UCSD-AML1 (cell line): Measurements from ENCODE around the gene ADGRV1.

Experiments used
- DNase-seq: peaks from one replicate; lab custom pipeline; 2025; ENCODE audit not compliant: unreplicated experiment; lab: John Stamatoyannopoulos, UW

The ADGRV1 gene

DNA sequence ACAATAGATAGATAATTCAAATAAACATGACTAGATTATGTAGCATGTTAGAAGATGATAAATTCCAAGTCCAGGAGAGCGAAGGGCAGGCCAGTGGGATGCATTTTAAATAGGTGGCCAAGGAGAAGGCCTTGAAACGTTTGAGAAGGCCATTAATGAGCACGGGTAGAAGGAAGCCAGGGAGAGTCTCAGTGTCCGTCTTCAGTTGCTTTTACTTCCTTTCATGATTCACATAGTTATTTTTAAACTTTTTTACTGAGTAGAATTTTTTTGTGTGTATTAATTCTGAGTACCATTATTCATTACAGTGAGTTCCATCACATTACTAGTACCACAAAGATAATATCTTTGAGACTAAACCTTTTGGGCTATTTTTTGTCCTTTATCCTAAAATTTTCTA is 565.3 kb downstream of the ADGRV1 start:
- no peak for DNase-seq

DNA sequence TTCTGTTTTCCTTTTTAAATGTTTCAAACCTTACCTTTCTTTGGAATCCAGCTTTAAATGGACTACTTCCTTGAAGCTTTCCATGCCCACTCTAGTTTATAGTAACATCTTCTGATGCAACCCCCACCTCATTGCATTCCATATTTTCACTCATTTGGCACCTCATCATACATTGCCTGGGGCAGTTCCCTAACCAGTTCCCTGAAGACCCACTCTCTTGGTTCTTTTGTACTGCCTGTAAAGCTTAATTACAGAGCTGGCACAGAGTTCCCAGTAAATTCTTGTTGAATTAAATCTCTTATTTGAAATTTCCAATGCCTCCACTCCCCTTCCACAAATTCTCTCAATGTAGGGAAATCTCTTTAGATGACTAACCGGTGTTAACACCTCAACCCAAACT is 567.3 kb downstream of the ADGRV1 start:
- no peak for DNase-seq

DNA sequence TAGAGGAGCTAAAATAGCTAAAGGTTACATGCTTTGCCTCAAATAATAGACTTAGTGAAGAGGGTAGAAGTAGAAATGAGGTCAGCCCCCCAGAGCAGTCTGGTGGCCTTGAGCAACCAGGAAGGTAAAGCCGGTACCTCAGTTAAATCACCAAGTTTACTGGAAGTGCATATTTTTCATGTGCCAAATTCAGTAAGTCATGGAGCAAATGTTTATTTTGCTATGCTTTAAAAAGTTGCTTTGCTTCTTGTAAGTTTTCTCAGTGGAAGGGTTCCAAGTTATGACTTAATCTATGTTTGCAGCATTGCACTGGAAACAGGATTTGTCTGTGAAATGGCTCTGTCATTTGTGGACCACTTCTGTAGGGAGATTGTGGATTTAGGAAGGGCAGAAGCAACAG is 567.9 kb downstream of the ADGRV1 start:
- no peak for DNase-seq

DNA sequence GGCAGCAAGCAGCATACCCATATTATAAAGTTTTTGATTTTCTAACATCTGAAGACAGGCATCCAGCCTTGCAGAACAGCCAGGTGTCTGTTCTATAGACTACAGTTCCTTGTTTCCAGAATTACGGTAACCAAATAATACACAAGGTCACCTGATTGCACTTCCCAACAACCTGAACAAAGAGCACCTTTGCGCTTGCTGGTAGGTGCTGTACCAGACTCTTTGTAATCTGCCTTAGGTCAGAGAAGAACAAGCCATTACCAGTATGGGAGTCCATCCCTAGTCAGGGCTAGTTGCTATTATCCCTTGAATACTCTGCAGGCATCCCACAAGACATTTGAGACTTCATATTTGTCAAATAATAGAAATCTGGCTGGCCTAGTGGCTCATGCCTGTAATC is 568.3 kb downstream of the ADGRV1 start:
- no peak for DNase-seq

DNA sequence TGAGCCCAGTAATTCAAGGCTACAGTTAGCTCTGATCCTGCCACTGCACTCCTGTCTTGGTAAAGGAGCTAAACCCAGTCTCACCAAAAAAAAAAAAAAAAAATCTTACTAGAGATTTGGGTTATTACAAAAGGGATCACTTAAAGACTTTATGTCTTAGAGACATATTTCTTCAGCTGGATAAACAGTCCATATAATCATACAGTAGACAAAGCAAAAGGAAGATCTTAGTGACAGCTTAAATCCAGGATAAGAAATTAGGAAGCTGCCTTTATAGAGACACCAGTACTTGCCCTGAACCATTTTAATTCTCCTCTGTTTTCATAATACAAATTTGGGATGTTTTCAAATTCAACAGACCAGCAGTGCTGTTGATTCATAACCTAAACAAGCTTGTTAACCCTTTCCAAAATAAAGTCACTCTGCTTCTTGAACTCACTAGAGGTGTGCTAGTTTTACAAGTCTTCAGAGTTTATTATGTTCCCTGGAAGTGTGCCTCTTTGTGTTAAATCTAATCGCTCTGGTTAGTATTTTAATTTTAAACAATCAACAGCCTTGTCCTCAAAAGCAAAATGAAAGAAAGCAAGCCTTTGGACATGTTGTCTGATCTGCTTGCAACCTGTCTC is 569.0 kb downstream of the ADGRV1 start:
- DNase-seq: no peak

DNA sequence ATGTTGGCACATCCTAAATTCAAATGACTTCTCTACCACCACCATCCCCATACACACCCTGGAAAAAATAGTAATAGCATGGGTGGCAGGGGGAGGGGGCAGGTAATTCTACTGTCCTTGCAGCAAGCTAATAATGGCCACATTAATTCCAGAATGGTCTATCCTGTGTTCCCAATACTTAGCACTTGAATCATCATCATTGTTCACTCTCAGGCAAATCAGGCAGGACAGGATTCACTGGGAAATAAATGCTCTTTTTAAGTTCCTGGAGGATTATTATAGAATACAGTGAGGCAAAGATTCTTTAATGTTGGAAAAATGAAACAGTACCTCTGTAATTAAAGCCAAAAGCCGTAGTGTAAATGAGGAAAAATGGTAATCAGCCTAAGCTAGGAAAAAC is 570.0 kb downstream of the ADGRV1 start:
- DNase-seq: no peak

DNA sequence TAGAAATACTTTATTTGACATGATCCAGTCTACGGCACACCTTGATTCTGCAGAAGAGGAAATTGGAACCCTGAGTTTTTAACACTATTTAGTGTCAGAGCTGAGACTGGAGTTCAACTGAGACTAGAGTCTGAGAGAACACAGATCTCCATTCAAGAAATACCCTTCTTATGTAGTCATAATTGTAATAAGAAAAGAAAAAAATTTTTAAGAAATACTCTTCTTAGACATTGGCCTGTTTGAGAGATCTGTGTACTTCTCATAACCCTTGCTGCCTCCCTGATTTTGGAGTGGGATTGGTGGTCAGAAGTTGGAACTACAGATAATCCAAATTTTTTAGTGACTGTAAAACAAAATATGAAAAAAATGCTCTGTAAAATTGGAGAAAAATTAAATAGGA is 571.2 kb downstream of the ADGRV1 start:
- no peak for DNase-seq

DNA sequence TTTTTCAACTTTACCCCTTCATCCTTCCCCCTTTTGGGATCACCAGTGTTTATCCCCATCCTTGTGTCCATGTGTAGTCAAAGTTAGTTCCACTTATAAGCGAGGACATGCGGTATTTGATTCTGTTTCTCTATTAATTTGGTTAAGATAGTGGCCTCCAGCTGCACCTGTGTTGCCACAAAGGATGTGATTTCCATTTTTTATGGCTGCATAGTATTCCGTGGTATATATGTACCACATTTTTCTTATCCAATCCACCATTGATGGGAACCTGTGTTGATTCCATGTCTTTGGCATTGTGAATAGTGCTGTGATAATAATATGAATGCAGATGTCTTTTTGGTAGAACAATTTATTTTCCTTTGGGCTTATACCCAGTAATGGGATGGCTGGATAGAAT is 572.2 kb downstream of the ADGRV1 start:
- DNase-seq: no peak

DNA sequence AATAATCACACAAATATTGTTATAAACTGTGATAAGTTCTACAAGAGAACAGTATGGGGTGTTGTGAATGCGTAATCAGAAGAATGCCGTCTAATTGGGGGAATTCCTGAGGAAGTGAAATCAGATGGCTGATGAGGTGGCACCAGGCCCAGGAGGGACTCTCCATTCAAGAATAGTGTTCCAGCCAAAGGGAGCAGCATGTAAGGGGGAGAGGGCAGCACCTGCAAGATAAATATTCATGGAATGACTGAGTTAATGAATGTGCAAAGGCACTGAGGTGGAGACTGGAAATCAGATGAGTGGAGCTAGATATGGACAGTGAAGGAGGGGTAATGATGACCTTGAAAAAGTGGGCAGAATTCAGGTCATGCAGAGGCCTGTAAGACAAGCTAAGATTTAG is 574.0 kb downstream of the ADGRV1 start:
- DNase-seq: no peak

DNA sequence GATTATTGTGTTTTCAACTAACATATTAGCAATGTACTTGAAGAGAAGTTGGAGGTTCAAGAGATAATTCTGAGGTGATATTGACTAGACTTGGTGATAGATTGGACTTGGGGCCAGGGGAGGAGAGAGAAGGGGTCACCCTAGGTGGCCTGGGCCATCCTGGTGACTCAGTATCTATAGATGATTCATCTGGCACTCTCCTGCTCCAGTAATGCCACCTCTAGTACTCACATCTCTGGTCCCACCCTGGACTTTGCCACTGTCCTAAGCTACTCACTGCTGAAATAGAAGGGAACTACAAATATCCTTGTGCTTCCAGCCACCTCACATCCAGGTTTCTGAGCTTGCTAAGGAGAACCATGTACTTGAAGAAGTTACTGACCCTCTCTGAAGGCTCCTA is 574.6 kb downstream of the ADGRV1 start:
- DNase-seq: no peak

DNA sequence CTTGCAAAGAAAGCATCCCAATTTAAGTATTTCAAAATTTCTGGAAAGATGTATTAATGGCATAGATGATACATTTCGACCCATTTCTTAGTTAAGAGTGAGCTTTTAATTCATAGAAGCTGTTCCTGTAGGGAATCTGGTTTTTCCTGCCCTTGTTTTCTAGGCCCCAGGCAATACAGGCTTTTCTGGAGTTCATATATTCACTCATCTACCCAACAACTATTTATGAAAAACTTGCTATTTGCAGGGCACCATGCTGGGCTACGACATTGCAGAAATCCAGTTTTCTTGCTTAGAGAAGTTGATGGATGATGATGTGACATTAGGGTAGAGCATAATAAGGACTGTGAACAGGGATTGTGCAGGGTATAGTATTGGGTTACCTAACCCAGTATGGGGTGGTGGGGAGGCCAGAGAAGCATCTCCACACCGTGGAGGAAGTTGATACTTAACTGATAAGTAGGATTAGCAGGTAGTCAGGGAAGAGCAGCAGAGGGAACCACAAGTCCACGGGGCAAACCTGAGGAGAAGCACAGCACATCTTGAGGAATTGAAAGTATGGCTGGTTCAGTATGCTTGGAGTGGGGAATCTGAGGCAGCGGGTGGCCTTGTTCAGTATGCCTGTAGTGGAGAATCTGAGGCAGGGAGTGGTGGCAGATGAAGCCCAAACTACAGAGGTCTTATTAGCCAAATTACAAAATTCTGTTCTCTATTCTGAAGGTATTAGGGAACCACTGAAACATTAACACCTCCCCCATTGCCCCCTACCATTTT is 577.1 kb downstream of the ADGRV1 start:
- DNase-seq: no peak

DNA sequence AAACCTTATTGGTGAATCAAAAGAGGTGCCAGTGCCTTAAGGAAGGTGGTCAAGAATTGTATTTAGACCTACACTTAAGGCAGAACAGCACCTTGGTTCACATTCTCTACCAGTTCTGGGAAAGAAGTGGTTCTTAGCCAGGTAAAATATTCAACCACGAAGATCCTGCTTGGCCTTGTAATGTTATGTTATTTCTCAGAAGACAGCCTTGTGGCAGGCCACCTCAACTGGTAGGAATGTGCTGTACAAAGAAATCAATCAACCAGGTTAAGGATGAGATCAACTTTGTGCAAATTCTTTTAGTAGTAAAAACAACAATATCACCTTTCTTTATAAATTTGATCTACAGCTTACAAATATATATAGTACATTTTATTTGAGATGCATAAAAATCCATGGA is 577.7 kb downstream of the ADGRV1 start:
- DNase-seq: no peak

DNA sequence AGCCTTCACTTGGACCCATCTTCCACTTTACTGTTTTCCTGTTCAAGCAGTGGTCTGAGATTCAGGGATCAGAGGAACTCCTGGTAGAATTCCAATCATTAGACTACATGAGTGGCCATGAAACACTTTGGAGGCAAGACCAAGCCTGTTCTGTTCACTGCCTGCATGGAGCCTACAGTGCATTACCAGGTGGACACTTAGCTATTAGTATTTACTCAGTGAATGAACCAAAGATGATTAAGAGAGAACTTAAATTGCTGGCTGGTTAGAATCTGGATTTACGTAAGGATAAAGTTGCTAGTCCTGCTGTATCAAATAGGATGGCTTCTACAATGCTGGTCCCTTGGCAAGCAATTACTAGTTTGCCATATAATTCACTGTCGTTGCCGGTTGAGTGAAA is 579.0 kb downstream of the ADGRV1 start:
- no peak for DNase-seq

DNA sequence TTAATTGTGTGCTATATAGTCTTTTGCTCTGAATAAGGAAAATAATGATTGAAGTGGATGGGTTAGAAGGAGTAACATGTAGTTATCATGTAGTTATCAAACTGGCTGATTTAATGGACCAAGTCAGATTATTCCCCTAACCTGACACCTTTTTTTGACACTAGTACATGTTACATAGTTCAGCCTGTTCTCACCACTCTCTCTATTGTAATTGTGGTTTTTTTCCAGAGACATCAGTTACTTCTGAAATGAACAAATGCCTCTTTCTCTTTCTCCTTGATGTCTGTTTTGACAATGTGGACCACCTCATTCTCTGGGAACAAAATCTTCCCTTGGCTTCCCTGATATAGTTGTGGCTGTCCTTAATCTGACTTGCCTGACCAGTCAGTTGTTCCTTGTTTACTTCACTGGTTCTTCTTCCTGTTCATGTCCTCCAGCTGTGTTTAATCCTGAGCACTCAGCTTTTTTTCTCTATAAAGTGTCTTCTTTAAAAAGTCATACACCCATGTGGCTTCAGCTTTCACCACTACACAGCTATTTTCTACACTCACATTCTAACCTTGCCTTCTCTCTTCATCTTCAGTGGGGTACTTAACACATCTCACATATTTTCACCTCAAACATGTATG is 581.1 kb downstream of the ADGRV1 start:
- no peak for DNase-seq

DNA sequence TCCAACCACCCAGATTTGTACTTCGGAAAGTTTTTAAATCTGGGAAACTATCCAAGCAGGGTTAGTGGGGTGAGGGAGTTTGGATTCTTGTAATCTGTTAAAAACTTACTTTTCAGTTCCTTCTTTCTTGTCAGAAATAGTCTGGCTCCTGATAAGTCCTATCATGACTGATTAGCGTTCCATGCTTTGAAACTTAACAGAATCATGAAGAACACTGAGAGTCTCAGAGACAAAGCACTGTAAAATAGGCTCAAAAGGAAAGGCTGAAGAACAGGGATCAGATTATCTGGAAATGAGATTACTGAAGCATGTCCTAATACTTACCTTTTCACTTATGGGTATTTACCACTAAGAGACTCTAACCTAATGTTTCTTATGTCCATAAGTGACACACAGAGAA is 582.1 kb downstream of the ADGRV1 start:
- no peak for DNase-seq

DNA sequence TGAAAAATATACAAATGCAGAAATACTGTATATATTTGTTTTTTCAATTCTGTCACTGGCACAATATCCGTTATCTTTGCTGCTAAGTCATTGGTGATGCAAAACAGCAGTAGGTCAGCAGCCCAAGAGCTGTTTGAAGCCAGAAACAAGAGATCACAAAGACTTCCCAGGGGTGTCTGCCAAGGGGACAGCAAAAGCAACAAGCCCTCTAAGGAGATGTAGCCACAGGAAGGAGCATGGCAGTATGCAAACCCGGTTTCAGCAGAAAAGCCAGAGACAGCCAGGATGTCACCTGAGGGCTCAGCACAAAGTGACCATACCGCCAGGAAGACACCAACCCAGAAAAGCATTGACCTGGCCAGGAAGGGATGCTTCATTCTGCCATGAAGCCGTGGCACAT is 583.0 kb downstream of the ADGRV1 start:
- DNase-seq: no peak

DNA sequence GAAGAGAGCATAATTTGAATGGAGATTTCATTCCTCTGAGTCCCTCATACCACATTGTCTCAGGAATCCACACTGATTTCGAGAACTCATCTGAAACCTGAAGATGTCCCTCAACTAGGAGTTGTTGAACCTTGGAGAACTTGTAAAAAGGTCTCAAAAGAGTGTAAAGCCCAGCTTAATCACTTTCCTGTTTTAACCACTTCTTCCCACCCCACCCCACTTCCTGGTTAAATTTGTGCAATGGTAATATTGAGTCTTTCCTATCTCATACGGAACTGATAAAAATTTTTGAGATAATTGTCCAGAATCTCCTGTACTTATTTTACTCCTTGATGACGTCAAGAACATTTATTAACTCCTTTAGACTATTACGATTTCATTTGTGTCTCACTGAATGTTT is 583.8 kb downstream of the ADGRV1 start:
- no peak for DNase-seq

DNA sequence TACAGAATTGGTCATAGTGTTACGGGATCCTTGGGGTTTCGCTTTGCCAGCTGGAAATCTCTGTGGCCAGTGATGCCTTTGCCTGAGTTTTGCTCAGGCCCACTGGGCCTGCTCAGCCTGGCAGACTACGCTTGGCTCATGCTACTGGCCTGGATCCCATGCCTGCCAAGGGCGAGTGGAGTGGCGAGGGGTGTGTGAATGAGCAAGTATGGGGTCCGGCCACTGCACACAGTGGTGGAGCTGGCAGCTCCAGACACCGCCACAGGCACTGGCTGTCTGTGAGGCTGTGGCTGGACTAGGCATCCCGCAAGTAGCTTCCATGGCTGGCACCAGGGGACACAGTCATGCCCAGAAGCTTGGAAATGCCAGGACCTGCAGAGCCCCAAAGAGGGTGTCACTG is 584.2 kb downstream of the ADGRV1 start:
- DNase-seq: no peak

DNA sequence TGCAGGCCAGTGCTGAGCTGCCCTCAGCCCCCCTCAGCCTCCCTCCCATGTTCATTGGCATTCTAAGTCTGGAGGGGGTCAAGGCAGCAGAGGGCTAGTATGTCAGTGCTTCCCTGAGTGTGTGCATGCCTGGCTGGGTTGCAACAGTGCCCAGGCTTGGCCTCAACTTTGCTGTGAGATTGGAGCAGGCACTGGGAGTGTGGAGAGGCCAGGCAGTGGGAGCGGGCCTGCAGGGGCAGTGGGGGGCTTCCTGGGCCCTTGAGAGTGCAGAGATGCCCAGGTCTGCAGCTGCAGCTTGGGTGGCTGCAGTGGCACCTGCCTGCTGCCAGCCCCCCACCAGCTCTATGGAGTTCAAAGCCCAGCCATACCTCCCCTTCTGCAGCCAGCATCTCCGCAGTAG is 585.2 kb downstream of the ADGRV1 start:
- DNase-seq: no peak

DNA sequence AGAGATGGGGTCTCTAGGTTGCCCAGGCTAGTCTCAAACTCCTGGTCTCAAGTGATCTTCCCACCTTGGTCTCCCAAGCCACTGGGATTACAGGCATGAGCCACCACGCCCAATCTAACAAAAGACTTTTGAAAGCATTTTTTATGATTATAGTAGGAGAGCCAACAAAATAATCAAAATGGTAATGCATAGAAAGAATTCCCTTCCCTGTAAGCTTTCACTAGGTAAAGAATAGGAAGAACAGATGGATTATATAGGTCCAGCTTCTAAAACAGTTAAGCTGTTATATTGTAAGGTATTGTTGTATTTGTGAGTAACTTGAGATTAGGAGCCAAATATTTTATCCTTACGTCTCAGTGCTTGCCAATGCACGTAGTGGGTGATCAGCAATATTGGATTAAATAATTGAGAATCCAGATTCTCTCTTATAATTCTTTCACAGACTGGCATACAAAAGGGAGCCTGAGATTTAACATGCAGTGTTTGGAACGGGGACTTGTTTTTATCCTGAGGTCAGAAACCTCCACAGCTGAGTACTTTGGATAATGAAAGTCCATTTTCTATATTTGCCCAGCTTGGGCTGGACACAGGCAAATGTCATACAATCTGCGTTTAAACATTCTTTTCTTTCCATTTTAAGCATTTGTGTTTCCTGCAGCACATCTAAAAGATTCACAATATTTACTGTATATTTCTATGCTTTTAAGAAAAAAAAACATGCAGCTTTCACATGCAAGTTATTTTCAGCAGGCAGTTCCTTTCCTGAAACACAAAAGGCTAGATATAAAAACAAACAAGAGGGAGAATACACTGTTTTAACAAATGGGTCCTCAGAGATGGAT is 586.1 kb downstream of the ADGRV1 start:
- DNase-seq: no peak

DNA sequence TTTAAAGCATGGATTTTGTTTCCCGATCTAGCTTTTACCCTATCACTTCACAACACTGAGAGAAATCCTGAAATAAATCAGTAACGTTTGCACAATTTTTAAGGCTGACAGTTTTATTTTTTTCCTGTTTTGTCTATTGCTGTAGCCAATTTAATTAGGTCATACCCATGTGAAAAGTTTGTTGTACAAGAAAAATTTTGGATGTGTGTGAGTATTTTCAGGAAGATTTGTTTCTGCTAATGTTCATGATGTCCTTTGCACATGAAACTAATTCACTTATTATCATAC is 586.7 kb downstream of the ADGRV1 start:
- DNase-seq: no peak

DNA sequence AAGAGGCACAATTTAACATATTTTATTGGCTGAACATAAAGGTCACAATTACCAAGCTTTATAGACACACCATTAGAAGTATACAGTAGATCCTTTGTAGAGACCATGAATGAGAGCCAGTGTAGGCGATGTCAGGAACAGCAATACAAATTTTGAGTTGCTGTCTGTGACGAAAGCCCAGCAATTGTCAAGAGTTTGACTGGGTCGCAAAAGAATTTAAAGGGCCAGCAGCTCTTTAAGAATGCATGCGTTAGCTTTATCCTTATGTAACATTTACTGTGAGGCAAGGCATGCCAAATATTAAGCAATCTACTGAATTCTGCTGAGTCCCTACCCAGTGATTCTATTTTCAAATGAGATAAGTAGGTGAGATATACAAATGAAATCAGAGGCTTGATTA is 587.6 kb downstream of the ADGRV1 start:
- no peak for DNase-seq
